Stimulated activated CD8-positive, alpha-beta memory T cell treated with anti-CD3 and anti-CD28 coated beads, Interleukin-2, amount 100 ng/mL, for 1 hour (primary cell): ENCODE data around the gene ORC3.
"Not testable (repeated sequence)": the region's sequence is repeated elsewhere in the genome, so short reads cannot be mapped to it uniquely, and the experiment has no call there.

Experiments
- DNase-seq, 2 donors: peaks; one replicate each; pipeline ENCODE4 v3.0.0-alpha.2; 2020; ENCODE audit warnings: low read depth in 2 of 2

Gene ORC3

DNA sequence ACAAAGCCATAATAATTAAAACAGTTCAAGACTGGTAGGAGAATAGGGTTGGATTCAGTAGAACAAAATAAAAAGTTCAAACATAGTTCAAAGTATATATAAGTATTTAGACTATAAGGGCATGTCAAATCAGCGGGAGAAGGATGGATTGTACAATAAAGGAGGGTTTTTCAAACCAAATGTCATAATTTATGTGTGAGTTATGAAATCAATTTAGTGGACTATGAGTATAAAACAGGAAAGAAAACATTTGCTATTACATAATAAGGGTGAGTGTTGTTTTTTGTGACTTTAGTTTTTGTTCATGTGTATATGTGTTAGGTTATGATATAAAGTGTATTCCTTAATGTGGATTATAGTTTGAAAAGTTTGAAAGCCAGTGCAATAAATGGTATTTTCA lies 10.6 kb downstream of the ORC3 start:
- DNase-seq, result no peak

- no peak for DNase-seq
Measured at GRCh38 chr6:87606199-87606598, 16.3 kb downstream of the ORC3 start.

DNA sequence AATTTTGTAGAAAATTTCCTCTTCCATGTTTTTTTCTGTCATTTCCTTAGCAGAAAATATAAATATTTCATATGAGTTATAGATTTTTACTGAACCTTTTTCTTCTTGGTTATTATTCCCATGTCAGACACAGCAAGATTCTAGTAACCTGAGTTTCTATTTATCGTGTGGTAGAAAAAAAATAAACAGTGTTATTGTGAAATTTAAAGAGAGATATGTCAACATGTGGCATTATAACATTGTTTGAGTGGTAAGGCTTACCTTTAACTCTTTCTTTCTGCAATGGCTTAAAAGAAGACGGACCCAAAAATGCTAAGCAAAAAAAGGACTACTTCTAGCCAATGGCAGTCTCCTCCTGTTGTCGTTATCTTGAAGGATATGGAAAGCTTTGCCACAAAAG lies 18.9 kb downstream of the ORC3 start:
- DNase-seq, result no peak

DNA sequence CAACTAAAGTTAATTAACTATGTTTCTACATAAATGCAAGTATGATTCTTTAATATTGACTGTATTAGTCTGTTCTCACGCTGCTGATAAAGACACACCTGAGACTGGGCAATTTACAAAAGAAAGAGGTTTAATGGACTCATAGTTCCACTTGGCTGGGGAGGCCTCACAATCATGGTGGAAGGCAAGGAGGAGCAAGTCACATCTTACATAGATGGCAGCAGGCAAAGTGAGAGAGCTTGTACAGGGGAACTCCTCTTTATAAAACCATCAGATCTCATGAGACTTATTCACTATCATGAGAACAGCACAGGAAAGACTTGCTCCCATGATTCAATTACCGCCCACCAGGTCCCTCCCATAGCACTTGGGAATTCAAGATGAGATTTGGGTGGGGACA lies 23.1 kb downstream of the ORC3 start:
- not testable (repeated sequence) for DNase-seq

DNA sequence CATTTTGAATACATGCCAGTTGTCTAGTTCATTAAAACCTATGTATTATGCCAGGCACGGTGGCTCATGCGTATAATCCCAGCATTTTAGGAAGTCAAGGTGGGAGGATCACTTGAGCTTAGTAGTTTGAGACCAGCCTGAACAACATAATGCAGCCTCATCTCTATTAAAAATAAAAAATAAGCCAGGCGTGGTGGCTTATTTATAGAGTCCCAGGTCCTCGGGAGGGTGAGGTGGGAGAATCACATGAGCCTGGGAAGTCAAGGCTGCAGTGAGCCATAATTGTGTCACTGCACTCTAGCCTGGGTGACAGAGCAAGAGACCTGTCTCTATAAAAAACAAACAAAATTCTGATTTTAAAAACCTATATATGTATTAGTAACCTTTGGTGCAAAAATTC lies 27.5 kb downstream of the ORC3 start:
- DNase-seq, result no peak

GRCh38 chr6:87618531-87618930 lies 28.6 kb downstream of the ORC3 start:
- DNase-seq, result no peak

GRCh38 chr6:87623248-87623647 lies 33.3 kb downstream of the ORC3 start:
- DNase-seq, result no peak

DNA sequence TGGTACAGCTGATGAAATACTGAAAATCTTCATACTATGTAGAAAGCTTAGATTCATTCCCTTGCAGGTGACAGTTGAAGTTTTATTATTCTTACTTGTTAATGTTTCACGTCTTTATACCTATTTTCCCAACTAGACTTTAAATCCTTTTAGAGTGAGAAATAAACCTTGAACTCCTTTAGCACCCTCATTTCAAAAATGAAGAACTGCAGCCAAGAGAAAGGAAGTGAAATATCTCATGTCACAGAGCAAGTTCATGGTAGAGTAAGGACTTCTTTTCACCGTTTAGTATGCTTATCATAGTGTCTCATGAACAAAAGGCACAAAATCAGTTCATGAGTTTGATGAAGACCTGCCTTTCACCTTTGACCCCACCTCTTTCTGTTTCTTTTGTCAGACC lies 38.5 kb downstream of the ORC3 start:
- DNase-seq, result no peak

DNA sequence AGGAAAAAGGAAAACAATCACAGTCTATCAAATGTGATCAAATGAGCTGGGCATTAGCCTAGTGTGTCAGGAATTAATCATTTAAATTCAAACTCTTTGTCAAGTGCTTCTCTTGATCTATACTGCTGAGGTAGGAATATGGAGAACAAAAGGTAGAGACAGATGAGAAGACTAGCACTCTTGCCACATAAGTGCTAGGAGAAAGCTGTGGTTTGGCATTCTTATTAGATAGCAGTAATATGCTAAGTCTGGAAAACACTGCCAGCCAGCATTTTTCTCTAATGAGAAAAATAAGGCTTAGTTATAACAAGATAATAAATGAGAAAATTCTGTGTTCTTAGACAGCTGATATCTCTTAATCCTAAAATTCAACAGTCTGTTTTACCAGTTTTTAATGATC lies 38.9 kb downstream of the ORC3 start:
- DNase-seq, result no peak

GRCh38 chr6:87630746-87631145 lies 40.8 kb downstream of the ORC3 start:
- no peak for DNase-seq

GRCh38 chr6:87633851-87634250 lies 43.9 kb downstream of the ORC3 start:
- DNase-seq, result no peak

- DNase-seq, result no peak
Measured at GRCh38 chr6:87636315-87636714, 46.4 kb downstream of the ORC3 start.

- DNase-seq, result no peak
Measured at GRCh38 chr6:87637106-87637505, 47.2 kb downstream of the ORC3 start.

GRCh38 chr6:87639373-87639772 lies 49.4 kb downstream of the ORC3 start:
- no peak for DNase-seq

GRCh38 chr6:87641065-87641692 lies 51.2 kb downstream of the ORC3 start:
- no peak for DNase-seq

GRCh38 chr6:87645080-87645479 lies 55.1 kb downstream of the ORC3 start:
- no peak for DNase-seq

DNA sequence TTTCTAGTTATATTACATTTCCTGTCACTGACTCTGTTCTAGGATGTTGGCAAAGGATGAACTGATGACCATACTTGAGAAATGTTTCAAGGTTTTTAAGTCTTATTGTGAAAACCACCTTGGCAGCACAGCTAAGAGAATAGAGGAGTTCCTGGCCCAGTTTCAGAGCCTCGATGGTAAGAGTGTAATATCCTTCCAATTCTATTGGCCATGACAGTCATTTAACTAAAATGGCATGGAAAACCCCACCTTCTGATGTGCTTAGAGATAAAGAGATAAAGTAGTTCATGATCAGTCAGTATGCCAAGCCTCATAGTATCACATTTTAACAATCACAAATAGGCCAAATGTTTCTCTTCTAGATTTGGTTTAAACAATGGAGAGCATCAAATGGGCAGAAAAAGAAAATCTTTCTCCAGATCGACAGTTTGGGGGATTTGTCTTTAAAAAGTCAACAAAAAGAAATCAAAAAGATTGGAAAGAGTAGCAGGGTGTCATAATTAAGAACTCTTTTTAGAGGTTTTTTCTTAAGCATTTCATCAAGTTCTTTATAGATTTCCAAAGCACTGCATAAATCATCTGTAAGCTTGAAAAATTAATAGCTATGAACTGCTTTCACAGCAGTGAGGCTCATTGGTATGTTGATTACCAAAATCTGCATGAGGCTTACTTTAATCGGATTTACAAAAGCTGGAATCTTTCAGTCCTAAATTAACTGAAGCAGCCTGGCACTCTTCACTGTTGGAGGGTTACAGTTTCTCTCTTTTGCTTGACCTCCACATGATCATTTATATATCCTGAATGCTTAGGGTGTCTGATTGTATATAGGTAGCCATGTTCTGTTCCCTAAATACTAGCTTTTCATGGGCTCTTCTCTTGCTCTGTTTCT lies 63.4 kb downstream of the ORC3 start:
- no peak for DNase-seq

DNA sequence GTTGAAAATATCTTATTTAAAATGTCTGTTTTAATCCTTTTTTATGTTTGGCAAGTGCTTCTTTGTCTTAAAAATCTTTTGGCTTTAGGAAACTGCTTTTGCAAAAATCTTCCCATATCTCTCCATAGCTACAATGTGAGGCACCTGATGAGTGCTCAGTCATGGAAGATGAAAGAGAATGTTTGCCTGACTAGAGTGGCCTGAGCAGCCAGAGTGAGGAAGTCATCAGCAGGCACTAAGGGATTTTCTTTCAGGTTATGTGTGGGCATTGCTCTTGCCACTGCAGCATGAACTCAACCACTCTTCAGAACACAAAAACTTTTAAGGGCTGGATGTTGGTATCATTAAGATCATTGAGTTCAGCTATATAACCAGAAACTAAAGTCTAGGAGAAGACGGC lies 64.2 kb downstream of the ORC3 start:
- DNase-seq, result no peak

GRCh38 chr6:87654875-87655454 lies 65.0 kb downstream of the ORC3 start:
- DNase-seq, result no peak

GRCh38 chr6:87655824-87656223 lies 65.9 kb downstream of the ORC3 start:
- DNase-seq, result no peak

- DNase-seq, result no peak
Measured at GRCh38 chr6:87656857-87657256, 66.9 kb downstream of the ORC3 start.

GRCh38 chr6:87658516-87658915 lies 68.6 kb downstream of the ORC3 start:
- no peak for DNase-seq
